HepG2 (cell line): Measurements from ENCODE around the gene CXorf38. TPM values are rescaled to one million over a fixed set of nuclear protein-coding genes. Genes with fewer than 3 reads are reported as not detected.

Experiments used
- ATAC-seq: fragments of 200-7000 bp; cut with Tn5 transposase; 3 replicates; pipeline ENCODE4 v1.9.1; 2020; ENCODE audit warnings: mild to moderate bottlenecking, moderate library complexity
- BruUV-seq: library from RNA; stranded (reverse); fragments of 400-500 nt; replicated peaks from 2 replicates; lab custom pipeline; 2021; lab: Mats Ljungman, UMichigan
- CTCF ChIA-PET: fragments of 300-600 bp; formaldehyde crosslinking; extraction: SDS; loops from one replicate; lab custom pipeline; 2021; ENCODE audit warnings: low total read pairs, inconsistent platforms, low intra/inter-chr PET ratio; lab: Yijun Ruan, JAX
- POLR2A ChIA-PET: fragments of 350-600 bp; sonication (Branson Sonifier 250); formaldehyde crosslinking; loops from one replicate; lab custom pipeline; 2020; ENCODE audit warnings: antibody characterized with exemption, inconsistent platforms; lab: Yijun Ruan, JAX
- DNase-seq: peaks from one replicate; pipeline ENCODE4 v3.0.0-alpha.2; 2015; ENCODE audit warnings: low spot score
- FAIRE-seq: peaks from 3 replicates; lab custom pipeline; 2011; peaks lifted over from hg19 to GRCh38; lab: Jason Lieb, UNC
- H2AFZ ChIP-seq: one replicate; pipeline ENCODE4 v1.6.1; 2011; ENCODE audit warnings: low read length, inconsistent platforms
- H3K27ac ChIP-seq: fragments of 300-600 bp; 3 replicates; pipeline ENCODE4 v1.8.0; 2011; ENCODE audit warnings: mixed run types, mild to moderate bottlenecking, mixed read lengths, low read length, inconsistent platforms; ENCODE audit not compliant: insufficient read depth; ENCODE audit errors: extremely low read length
- H3K27me3 ChIP-seq, 2 experiments: fragments of 200-600 bp in 1 of 2; 2 replicates in 1 of 2; 3 replicates in 1 of 2; pipeline versions ENCODE4 v1.6.0 to v1.8.0; 2011; ENCODE audit warnings: low read length in 2 of 2, mild to moderate bottlenecking in 2 of 2, moderate library complexity in 2 of 2, inconsistent platforms in 1 of 2; ENCODE audit not compliant: insufficient read depth in 2 of 2, control insufficient read depth in 1 of 2
- H3K36me3 ChIP-seq, 2 experiments: fragments of 200-600 bp in 1 of 2; replicated peaks in 1 of 2; 2 replicates in 1 of 2; 3 replicates in 1 of 2; pipeline versions ENCODE4 v1.5.1 to v1.8.0; 2011; ENCODE audit warnings: low read length in 2 of 2, inconsistent platforms in 1 of 2; ENCODE audit not compliant: insufficient read depth in 2 of 2, control insufficient read depth in 1 of 2
- H3K4me1 ChIP-seq: 2 replicates; pipeline ENCODE4 v1.5.1; 2012; ENCODE audit warnings: low read length, inconsistent platforms; ENCODE audit not compliant: insufficient read depth
- H3K4me2 ChIP-seq: 2 replicates; pipeline ENCODE4 v1.6.0; 2011; ENCODE audit warnings: low read depth, low read length, inconsistent platforms
- H3K4me3 ChIP-seq, 3 experiments: fragments of 200-600 bp in 1 of 3; sonication (generic), shearing (Covaris generic) in 1 of 3; replicated peaks in 1 of 3; 2 replicates each; pipeline ENCODE4 v1.5.1; 2011 to 2016; ENCODE audit warnings: low read length in 3 of 3, inconsistent platforms in 2 of 3, low read depth in 2 of 3, mild to moderate bottlenecking in 2 of 3, control low read depth in 1 of 3, mixed read lengths in 1 of 3; ENCODE audit not compliant: insufficient read depth in 1 of 3
- H3K79me2 ChIP-seq: one replicate; pipeline ENCODE4 v1.6.1; 2011; ENCODE audit warnings: low read length, inconsistent platforms; ENCODE audit not compliant: insufficient read depth
- H3K9ac ChIP-seq: 2 replicates; pipeline ENCODE4 v1.6.0; 2011; ENCODE audit warnings: mild to moderate bottlenecking, low read depth, low read length, inconsistent platforms; ENCODE audit not compliant: insufficient read depth
- H3K9me3 ChIP-seq: 2 replicates; pipeline ENCODE4 v1.5.1; 2012; ENCODE audit warnings: mild to moderate bottlenecking, low read length
- H4K20me1 ChIP-seq: 2 replicates; pipeline ENCODE4 v1.6.0; 2011; ENCODE audit warnings: inconsistent platforms, mild to moderate bottlenecking, low read length, moderate library complexity; ENCODE audit not compliant: insufficient read depth
- CEBPB ChIP-seq: IDR thresholded peaks from 2 replicates; pipeline ENCODE4 v1.6.1; 2011; ENCODE audit warnings: low read depth, low read length, improper control_type of control experiment, borderline replicate concordance
- CREB3 ChIP-seq: sonication (generic); formaldehyde crosslinking; IDR thresholded peaks from 2 replicates; pipeline ENCODE4 v1.5.0; 2020; ENCODE audit warnings: missing genetic modification reagents
- ELF1 ChIP-seq: sonication (generic); formaldehyde crosslinking; IDR thresholded peaks from 2 replicates; pipeline ENCODE4 v1.4.0; 2020; ENCODE audit warnings: missing genetic modification reagents
- ELF4 ChIP-seq: sonication (generic); formaldehyde crosslinking; IDR thresholded peaks from 2 replicates; pipeline ENCODE4 v1.5.0; 2020; ENCODE audit warnings: missing genetic modification reagents, mild to moderate bottlenecking, moderate library complexity, borderline replicate concordance
- IRF1 ChIP-seq: sonication (generic); formaldehyde crosslinking; IDR thresholded peaks from 2 replicates; pipeline ENCODE4 v1.4.0; 2020; ENCODE audit warnings: low read depth, mild to moderate bottlenecking, missing genetic modification reagents
- KDM4B ChIP-seq: sonication (generic); formaldehyde crosslinking; IDR thresholded peaks from 2 replicates; pipeline ENCODE4 v1.4.0; 2020; ENCODE audit warnings: missing genetic modification reagents
- TFDP1 ChIP-seq: IDR thresholded peaks from 2 replicates; pipeline ENCODE4 v1.6.1; 2016; ENCODE audit warnings: missing compliant biosample characterization, missing genetic modification reagents, borderline replicate concordance
- ZBTB7B ChIP-seq: sonication (generic); formaldehyde crosslinking; IDR thresholded peaks from 2 replicates; pipeline ENCODE4 v1.4.0; 2020; ENCODE audit warnings: missing genetic modification reagents
- ZFY ChIP-seq: sonication (generic); formaldehyde crosslinking; IDR thresholded peaks from 2 replicates; pipeline ENCODE4 v1.4.0; 2020; ENCODE audit warnings: missing genetic modification reagents
- ZNF446 ChIP-seq: sonication (generic); formaldehyde crosslinking; IDR thresholded peaks from 2 replicates; pipeline ENCODE4 v1.5.0; 2020; ENCODE audit warnings: mild to moderate bottlenecking, missing genetic modification reagents
- ZNF709 ChIP-seq: sonication (generic); formaldehyde crosslinking; IDR thresholded peaks from 2 replicates; pipeline ENCODE4 v1.5.0; 2020; ENCODE audit warnings: mild to moderate bottlenecking, missing genetic modification reagents
- ZSCAN22 ChIP-seq: sonication (generic); formaldehyde crosslinking; IDR thresholded peaks from 2 replicates; pipeline ENCODE4 v1.4.0; 2020; ENCODE audit warnings: mild to moderate bottlenecking, missing genetic modification reagents
- WGBS: methylation state at CpG from one replicate; pipeline ENCODE4 v1.1.6; 2017; ENCODE audit warnings: low lambda C conversion rate; 5-methylcytosine and 5-hydroxymethylcytosine counted together
- in situ Hi-C: cut with HindIII; loops from 2 replicates; pipeline ENCODE4 v1.10.0; 2017; ENCODE audit warnings: low pct_unique_long_range_greater_than_20kb; ENCODE audit not compliant: extremely low pct_ligation_motif_present
- intact Hi-C: fragments of 100-400 bp; cut with micrococcal nuclease; formaldehyde crosslinking; loops from one replicate; pipeline ENCODE4 v1.10.0; 2022; ENCODE audit not compliant: unreplicated experiment
- polyA plus RNA-seq, 8 experiments: library from polyadenylated mRNA; depleted of rRNA in 3 of 8; stranded (reverse) in 7 of 8; unstranded in 1 of 8; fragments of >200 nt; fragmentation: Illumina TruSeq in 4 of 8; extraction: Trizol in 4 of 8; gene quantifications; 2 replicates each; pipeline versions ENCODE4 v1.2.1 to v1.2.3, GENCODE V29; 2011 to 2016; ENCODE audit warnings: low read depth in 4 of 8, missing spikeins in 1 of 8, mixed read lengths in 1 of 8; ENCODE audit not compliant: insufficient read depth in 1 of 8
- total RNA-seq, 5 experiments: library from RNA; depleted of rRNA; stranded (reverse); fragments of >200 nt; fragmentation: Illumina TruSeq; extraction: Trizol; gene quantifications; 2 replicates each; pipeline ENCODE4 v1.2.3, GENCODE V29; 2016; ENCODE audit warnings: low read depth in 1 of 5

Gene CXorf38
- total and polyA plus RNA-seq, 2 of the 13 experiments (the other 11 are each of a cell fraction or from before 2014, with no cell fraction given) = 4.6 to 6.7 TPM

GRCh38 chrX:40652664-40653063, 5.3 kb upstream of the CXorf38 start:
- Histone ChIP-seq H3K27ac (no peak overlapping the region), H3K9me3 (no peaks in the 10 kb centered on the region), H4K20me1 (no peaks in the 10 kb centered on the region), H3K79me2 (no peaks in the 10 kb centered on the region), H3K4me2 (no peak overlapping the region), H3K27me3 (no peaks in the 10 kb centered on the region), H3K9ac (no peak overlapping the region), H3K36me3 (peaks cover 0 to 9% of the 10 kb centered on the region in 2 experiments; a peak in 2 of 5 replicates), H2AFZ (no peak overlapping the region), H3K4me3 (no peak overlapping the region), H3K4me1 (no peaks in the 10 kb centered on the region)
- ChIA-PET POLR2A (no interaction called here), CTCF (no interaction called here)
- no peak for DNase-seq
- intact Hi-C loops (loop anchor here (5.0 kb wide), 2 partner anchors 140 to 370 kb away; no protein-coding TSS in a partner anchor), in situ Hi-C loops (no loop called here)
- FAIRE-seq = no peak
- BruUV-seq = no TSS peak
- no peak for TF ChIP-seq ZBTB7B
- no peak for TF ChIP-seq ZNF446
- TF ChIP-seq ZSCAN22 = no peak
- TF ChIP-seq CEBPB = no peak
- no peak for TF ChIP-seq ZFY
- TF ChIP-seq TFDP1 (CRISPR knock-in tag) = no peak
- no peak for TF ChIP-seq ELF1 (CRISPR knock-in tag)
- no peak for TF ChIP-seq CREB3 (CRISPR knock-in tag)
- no peak for TF ChIP-seq KDM4B (CRISPR knock-in tag)
- TF ChIP-seq IRF1 = no peak
- no peak for TF ChIP-seq ELF4 (CRISPR knock-in tag)
- TF ChIP-seq ZNF709 (CRISPR knock-in tag) = no peak
- no peak for ATAC-seq
- WGBS = 96% methylated on average over 1 of the region's 1 CpG
